HepG2 (cell line): ENCODE results near the gene WDR18.

Experiments used
- CBX5 ChIP-seq: sonication (generic); formaldehyde crosslinking; IDR thresholded peaks from 2 replicates; pipeline ENCODE4 v1.4.0; 2020; ENCODE audit warnings: missing genetic modification reagents, borderline replicate concordance
- CREM ChIP-seq, 2 experiments: sonication (generic) in 1 of 2; formaldehyde crosslinking in 1 of 2; IDR thresholded peaks; 2 replicates each; pipeline versions ENCODE4 v1.4.0 to v1.6.1; 2016 to 2020; ENCODE audit warnings: antibody characterized with exemption in 1 of 2, mild to moderate bottlenecking in 1 of 2, missing genetic modification reagents in 1 of 2
- EZH2 ChIP-seq: conservative IDR thresholded peaks from 2 replicates; pipeline ENCODE4 v1.6.1; 2012; ENCODE audit warnings: mild to moderate bottlenecking, low read depth, low read length, moderate library complexity
- GABPA ChIP-seq, 2 experiments: IDR thresholded peaks; 2 replicates each; pipeline ENCODE4 v1.6.1; 2011 to 2016; ENCODE audit warnings: low read depth in 2 of 2, low read length in 1 of 2, missing biosample characterization in 1 of 2, missing genetic modification characterization in 1 of 2
- HDAC2 ChIP-seq: sonication (generic); formaldehyde crosslinking; IDR thresholded peaks from 2 replicates; pipeline ENCODE4 v1.4.0; 2020; ENCODE audit warnings: missing genetic modification reagents
- NFRKB ChIP-seq: fragments of 450-650 bp; IDR thresholded peaks from 2 replicates; pipeline ENCODE4 v1.6.1; 2017
- NFYB ChIP-seq: sonication (generic); formaldehyde crosslinking; IDR thresholded peaks from 2 replicates; pipeline ENCODE4 v1.4.0; 2020; ENCODE audit warnings: missing genetic modification reagents
- POLR2A ChIP-seq, 2 experiments: IDR thresholded peaks; 2 replicates each; pipeline ENCODE4 v1.6.1; 2011; ENCODE audit warnings: low read depth in 2 of 2, low read length in 2 of 2, mild to moderate bottlenecking in 1 of 2, moderate library complexity in 1 of 2; ENCODE audit not compliant: insufficient read depth in 1 of 2
- SMAD3 ChIP-seq: sonication (generic); formaldehyde crosslinking; IDR thresholded peaks from 2 replicates; pipeline ENCODE4 v1.4.0; 2020; ENCODE audit warnings: missing genetic modification reagents
- SRF ChIP-seq: IDR thresholded peaks from 2 replicates; pipeline ENCODE4 v1.6.1; 2011; ENCODE audit warnings: mild to moderate bottlenecking, low read depth, low read length, moderate library complexity
- ZBTB7B ChIP-seq: sonication (generic); formaldehyde crosslinking; IDR thresholded peaks from 2 replicates; pipeline ENCODE4 v1.4.0; 2020; ENCODE audit warnings: missing genetic modification reagents
- ZKSCAN1 ChIP-seq: fragments of 150-350 bp; IDR thresholded peaks from 2 replicates; pipeline ENCODE4 v1.6.1; 2014; ENCODE audit warnings: low read length
- ZNF777 ChIP-seq: sonication (generic); formaldehyde crosslinking; IDR thresholded peaks from 2 replicates; pipeline ENCODE4 v1.4.0; 2020; ENCODE audit warnings: missing genetic modification reagents
- TF ChIP-seq, protein P1 (sequence below): sonication (generic); formaldehyde crosslinking; IDR thresholded peaks from 2 replicates; pipeline ENCODE4 v1.5.0; 2020; ENCODE audit warnings: mild to moderate bottlenecking, missing genetic modification reagents, moderate library complexity

DNA sequence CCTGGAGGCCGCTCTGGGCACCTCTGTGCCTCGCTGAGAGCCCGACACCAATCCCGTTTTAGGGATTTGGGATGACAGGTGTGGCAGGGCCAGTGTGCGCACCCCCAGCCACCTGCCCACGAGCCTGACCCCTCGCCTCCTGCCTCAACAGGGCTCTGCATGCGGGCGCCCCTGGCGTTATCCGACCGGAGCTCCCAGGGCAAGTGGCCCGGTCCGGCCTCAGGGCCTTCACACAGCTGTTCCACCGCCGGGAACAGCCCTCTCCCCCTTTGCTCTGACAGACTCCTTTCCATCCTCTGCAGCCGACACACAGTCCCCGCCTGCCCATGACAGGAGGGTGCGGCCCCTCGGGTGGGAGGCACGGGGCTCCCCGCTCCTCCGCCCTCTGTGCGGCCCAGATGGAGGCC lies 7.1 kb upstream of the WDR18 start:
- TF ChIP-seq SMAD3 (no peak), ZBTB7B (no peak), HDAC2 (no peak), NFRKB (no peak), POLR2A (IDR thresholded peaks at IDR 0.05; ENCODE audit: insufficient read depth in 1 of 2, low read depth in 2 of 2, low read length in 2 of 2) (no peak), CREM (IDR thresholded peaks at IDR 0.05) (no peak), CREM (CRISPR knock-in tag; IDR thresholded peaks at IDR 0.05) (no peak), SRF (no peak), NFYB (no peak), GABPA (IDR thresholded peaks at IDR 0.05; ENCODE audit: low read depth, low read length) (no peak), GABPA (CRISPR knock-in tag; IDR thresholded peaks at IDR 0.05; ENCODE audit: low read depth) (no peak), EZH2 (no peak), ZNF777 (CRISPR knock-in tag) (no peak), CBX5 (CRISPR knock-in tag) (no peak), ZKSCAN1 (no peak)
- TF ChIP-seq, protein P1, sequence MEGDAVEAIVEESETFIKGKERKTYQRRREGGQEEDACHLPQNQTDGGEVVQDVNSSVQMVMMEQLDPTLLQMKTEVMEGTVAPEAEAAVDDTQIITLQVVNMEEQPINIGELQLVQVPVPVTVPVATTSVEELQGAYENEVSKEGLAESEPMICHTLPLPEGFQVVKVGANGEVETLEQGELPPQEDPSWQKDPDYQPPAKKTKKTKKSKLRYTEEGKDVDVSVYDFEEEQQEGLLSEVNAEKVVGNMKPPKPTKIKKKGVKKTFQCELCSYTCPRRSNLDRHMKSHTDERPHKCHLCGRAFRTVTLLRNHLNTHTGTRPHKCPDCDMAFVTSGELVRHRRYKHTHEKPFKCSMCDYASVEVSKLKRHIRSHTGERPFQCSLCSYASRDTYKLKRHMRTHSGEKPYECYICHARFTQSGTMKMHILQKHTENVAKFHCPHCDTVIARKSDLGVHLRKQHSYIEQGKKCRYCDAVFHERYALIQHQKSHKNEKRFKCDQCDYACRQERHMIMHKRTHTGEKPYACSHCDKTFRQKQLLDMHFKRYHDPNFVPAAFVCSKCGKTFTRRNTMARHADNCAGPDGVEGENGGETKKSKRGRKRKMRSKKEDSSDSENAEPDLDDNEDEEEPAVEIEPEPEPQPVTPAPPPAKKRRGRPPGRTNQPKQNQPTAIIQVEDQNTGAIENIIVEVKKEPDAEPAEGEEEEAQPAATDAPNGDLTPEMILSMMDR, result no peak
